Measurements from ENCODE around the gene INTS12.

GRCh38 chr4:105677709-105678108 is 30.8 kb downstream of the INTS12 start:
- no peak for TF ChIP-seq CTCF (conservative IDR thresholded peaks at IDR 0.05 in 1 of 2, IDR thresholded peaks at IDR 0.05 in 1 of 2; ENCODE audit: extremely low read depth in 1 of 2, insufficient read depth in 1 of 2, low read depth in 1 of 2, low read length in 2 of 2)
- no peak for TF ChIP-seq EZH2 (IDR thresholded peaks at IDR 0.05; ENCODE audit: borderline replicate concordance, low read length)
